ENCODE results near the gene HOXB1.

Gene HOXB1

GRCh38 chr17:48546137-48546923 is 15.5 kb upstream of the HOXB1 start:
- Histone ChIP-seq H3K36me3 (replicated peaks) (peaks cover 23% of the 10 kb centered on the region), H3K4me3 (peak overlapping the region; percentile 14), H3K27me3 (ENCODE audit: low read depth) (no peaks in the 10 kb centered on the region), H3K9me3 (no peaks in the 10 kb centered on the region), H3K4me1 (peaks cover 51% of the 10 kb centered on the region)
- DNase-seq (ENCODE audit: low spot score in 2 of 2), result peak in 1 of 2 experiments; percentile 71
- in situ Hi-C loops (cut with MboI; ENCODE audit: low sequenced_read_pairs), result no loop called here

DNA sequence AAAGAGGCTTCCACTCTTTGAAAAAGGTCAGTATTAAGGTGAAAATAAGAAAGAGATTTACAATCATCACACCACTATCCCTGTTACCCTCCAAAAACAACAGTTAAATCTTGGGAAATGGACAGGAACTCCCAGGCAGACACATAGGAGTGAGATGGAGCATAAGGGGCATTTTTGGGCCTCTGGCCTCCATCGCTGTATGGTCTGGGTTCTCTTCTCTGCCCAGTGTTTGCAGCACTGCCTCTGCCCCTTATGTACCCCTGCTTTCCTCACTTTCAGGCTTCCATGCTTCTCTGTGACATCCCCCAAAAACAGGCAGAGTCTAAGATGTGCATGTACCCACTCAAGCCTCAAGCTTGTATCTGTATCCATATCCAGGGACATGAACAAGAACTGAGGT is 14.7 kb upstream of the HOXB1 start:
- peak overlapping the region; percentile 68 for H3K4me3 ChIP-seq
- no peaks in the 10 kb centered on the region for H3K27me3 ChIP-seq (ENCODE audit: low read depth)
- in situ Hi-C loops (cut with MboI; ENCODE audit: low sequenced_read_pairs), result no loop called here
- no peaks in the 10 kb centered on the region for H3K9me3 ChIP-seq
- peaks cover 57% of the 10 kb centered on the region for H3K4me1 ChIP-seq
- H3K36me3 ChIP-seq (replicated peaks), result peaks cover 21% of the 10 kb centered on the region
- DNase-seq (ENCODE audit: low spot score in 2 of 2), result no peak

DNA sequence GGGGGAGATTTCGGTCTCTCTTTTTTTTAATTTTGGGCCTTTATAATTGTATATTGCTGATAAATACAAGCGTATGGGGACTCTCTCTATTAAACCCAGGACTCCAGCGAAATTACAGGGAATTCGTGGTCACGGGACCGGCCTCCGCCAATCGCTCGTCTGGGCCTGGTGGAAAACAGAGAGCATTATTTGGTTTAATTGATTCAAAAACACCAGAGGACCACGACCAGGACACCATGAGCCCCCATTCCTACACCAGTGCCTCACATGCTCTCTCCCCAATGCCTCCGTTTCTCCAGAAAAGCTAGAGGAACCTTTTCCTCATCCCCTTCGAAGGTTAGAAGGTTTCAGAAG is 14.2 kb upstream of the HOXB1 start, which contains the start of gene HOXB2:
Gene HOXB2 (minus strand): TSS at position 88 of the 354 bp plus-strand sequence. CDS start 198 bp downstream, outside the sequence.
- peak; percentile 71 to 82 for DNase-seq (ENCODE audit: low spot score in 2 of 2)
- in situ Hi-C loops (cut with MboI; ENCODE audit: low sequenced_read_pairs), result no loop called here
- no peaks in the 10 kb centered on the region for H3K9me3 ChIP-seq
- peaks cover 15% of the 10 kb centered on the region for H3K36me3 ChIP-seq (replicated peaks)
- peaks cover 56% of the 10 kb centered on the region for H3K4me1 ChIP-seq
- peak within 1 kb of the TSS; percentile 68 for H3K4me3 ChIP-seq
- no peaks in the 10 kb centered on the region for H3K27me3 ChIP-seq (ENCODE audit: low read depth)

DNA sequence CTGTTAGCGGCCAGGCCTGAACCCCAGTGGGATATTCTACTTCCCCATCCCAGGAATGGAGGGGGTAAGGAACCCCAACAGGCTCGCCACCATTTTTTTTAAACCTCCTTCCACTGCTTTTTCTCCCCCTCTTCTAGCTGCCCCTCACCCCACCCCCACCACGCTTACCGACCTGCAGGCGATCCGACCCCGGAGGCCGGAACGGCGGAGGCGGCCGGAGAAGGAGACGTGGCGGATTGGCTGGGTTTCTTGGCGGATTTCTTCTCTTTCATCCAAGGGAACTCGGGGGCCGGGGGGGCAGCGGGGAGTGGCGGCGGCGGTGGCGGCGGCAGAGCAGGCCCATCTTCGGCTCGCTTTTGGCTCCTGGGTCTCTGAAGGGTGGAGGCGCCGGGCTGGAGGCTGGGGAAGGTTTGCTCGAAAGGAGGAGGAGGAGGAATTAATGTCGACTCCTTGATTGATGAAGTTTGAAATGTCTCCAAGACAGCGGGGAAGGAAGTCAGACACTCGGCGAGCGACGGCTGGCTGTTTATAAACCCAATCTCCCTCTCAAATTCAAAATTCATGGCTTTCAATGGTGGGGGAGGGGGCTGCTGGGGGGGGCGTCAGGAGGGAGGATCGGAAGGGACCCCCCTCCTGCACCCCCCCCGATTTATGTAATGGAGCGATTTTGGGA is 13.7 kb upstream of the HOXB1 start:
- Histone ChIP-seq H3K27me3 (ENCODE audit: low read depth) (no peaks in the 10 kb centered on the region), H3K9me3 (no peaks in the 10 kb centered on the region), H3K36me3 (replicated peaks) (peaks cover 15% of the 10 kb centered on the region), H3K4me1 (peaks cover 51% of the 10 kb centered on the region), H3K4me3 (peak overlapping the region; percentile 68)
- in situ Hi-C loops (cut with MboI; ENCODE audit: low sequenced_read_pairs), result loop anchor here (5.0 kb wide), 1 partner anchor 33 kb away; the partner anchor contains the start of gene HOXB4
- DNase-seq (ENCODE audit: low spot score in 2 of 2), result peak; percentile 66 to 75

- DNase-seq (ENCODE audit: low spot score in 2 of 2), result no peak
- in situ Hi-C loops (cut with MboI; ENCODE audit: low sequenced_read_pairs), result loop anchor here (5.0 kb wide), 1 partner anchor 33 kb away; the partner anchor contains the start of gene HOXB4
- no peaks in the 10 kb centered on the region for H3K27me3 ChIP-seq (ENCODE audit: low read depth)
- H3K36me3 ChIP-seq (replicated peaks), result peaks cover 15% of the 10 kb centered on the region
- peaks cover 45% of the 10 kb centered on the region for H3K4me1 ChIP-seq
- peak overlapping the region; percentile 68 for H3K4me3 ChIP-seq
- H3K9me3 ChIP-seq, result no peaks in the 10 kb centered on the region
These were observed 13.1 kb upstream of the HOXB1 start for GRCh38 chr17:48543854-48544348.

DNA sequence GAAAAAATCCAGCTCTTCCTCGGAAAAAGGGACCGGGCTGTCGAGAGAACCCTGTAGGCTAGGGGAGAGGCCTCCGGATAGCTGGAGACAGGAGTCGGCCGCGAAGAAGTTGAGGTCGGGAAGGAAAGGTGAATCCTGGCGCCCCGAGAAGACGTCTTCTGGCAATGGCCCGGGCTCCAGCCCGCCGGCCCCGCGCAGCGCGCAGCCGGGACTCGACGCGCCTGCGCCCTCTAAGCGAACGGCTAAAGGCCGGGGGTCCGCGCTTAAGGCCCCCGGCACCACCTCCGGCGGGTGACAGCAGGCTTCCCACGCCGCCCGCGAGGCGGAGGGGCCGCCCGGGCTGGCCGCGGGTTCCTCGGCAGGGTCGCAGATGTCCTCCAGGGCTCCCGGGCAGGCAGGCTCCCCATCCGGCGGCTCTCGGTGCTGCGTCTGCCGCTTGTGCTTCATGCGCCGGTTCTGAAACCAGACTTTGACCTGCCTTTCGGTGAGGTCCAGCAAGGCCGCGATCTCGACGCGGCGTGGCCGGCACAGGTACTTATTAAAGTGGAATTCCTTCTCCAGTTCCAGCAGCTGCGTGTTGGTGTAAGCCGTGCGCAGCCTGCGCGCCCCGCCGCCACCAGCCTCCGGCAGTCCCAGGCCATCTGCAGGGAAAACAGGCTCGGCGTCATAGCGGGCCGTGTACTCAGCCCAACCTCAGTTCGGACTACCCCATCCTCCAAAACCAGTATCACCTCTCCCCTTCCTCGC is 12.5 kb upstream of the HOXB1 start:
- peak; percentile 26 to 64 for DNase-seq (ENCODE audit: low spot score in 2 of 2)
- Histone ChIP-seq H3K4me1 (peaks cover 39% of the 10 kb centered on the region), H3K36me3 (replicated peaks) (peaks cover 15% of the 10 kb centered on the region), H3K9me3 (no peaks in the 10 kb centered on the region), H3K27me3 (ENCODE audit: low read depth) (no peaks in the 10 kb centered on the region), H3K4me3 (peak overlapping the region; percentile 68)
- in situ Hi-C loops (cut with MboI; ENCODE audit: low sequenced_read_pairs), result loop anchor here (5.0 kb wide), 1 partner anchor 34 kb away; the partner anchor contains the start of gene HOXB4

DNA sequence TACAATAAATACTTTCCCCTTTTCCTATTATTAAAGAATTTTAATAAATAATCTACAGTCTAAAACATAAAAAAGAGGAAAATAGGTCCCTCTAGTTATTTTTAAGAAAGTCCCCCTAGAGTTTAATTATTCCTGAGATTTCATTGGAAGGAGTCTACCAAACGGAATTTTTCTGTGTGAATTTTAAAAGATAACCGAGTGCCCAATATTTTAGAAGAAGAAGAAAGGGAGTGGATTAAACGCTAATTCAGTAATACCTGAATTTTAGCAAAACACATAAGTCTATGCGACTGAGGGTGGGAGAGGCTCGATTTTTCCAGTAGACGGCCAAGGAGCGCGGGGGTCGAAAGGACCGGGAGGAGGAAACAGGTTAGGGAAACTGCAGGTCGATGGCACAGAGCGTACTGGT is 11.9 kb upstream of the HOXB1 start:
- H3K27me3 ChIP-seq (ENCODE audit: low read depth), result no peaks in the 10 kb centered on the region

DNA sequence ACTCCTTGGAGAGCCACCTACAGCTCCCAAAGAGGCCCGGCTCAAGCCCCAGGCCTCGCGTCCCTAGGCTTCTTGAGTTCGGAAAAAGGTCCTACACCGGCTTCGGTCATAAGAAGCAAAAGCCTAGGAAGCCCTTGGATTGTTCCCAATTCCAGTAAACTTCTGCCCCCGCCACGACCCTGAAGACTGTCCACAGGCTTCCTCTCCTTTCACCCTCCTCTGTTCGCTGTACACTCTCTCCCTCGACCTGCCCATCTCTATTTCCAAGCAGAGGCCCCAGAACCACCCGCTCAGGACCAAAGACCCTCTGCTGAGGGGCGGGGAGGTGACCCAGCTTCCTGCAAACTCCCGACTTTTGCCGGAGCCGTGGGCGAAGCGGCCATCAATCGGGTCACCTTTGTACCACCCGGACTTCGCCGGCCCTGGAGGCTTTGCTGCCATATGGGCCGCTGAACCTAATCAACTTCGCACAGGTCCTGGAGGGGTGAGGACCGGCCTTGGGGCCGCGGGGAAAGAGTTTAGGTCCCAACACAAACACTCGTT is 11.4 kb upstream of the HOXB1 start:
- peak overlapping the region; percentile 68 for H3K4me3 ChIP-seq
- peak; percentile 29 to 53 for DNase-seq (ENCODE audit: low spot score in 2 of 2)

More for the DNA sequence above, 11.9 kb upstream of the HOXB1 start:
- Histone ChIP-seq H3K4me3 (peak overlapping the region; percentile 68), H3K4me1 (peaks cover 35% of the 10 kb centered on the region), H3K36me3 (replicated peaks) (peaks cover 15% of the 10 kb centered on the region), H3K9me3 (no peaks in the 10 kb centered on the region)
- in situ Hi-C loops (cut with MboI; ENCODE audit: low sequenced_read_pairs), result loop anchor here (5.0 kb wide), 1 partner anchor 35 kb away; the partner anchor contains the start of gene HOXB4
- DNase-seq (ENCODE audit: low spot score in 2 of 2), result no peak

GRCh38 chr17:48541577-48542113 is 10.8 kb upstream of the HOXB1 start:
- no peaks in the 10 kb centered on the region for H3K27me3 ChIP-seq (ENCODE audit: low read depth)
- peaks cover 24% of the 10 kb centered on the region for H3K4me1 ChIP-seq
- no peaks in the 10 kb centered on the region for H3K9me3 ChIP-seq
- in situ Hi-C loops (cut with MboI; ENCODE audit: low sequenced_read_pairs), result loop anchor here (5.0 kb wide), 1 partner anchor 36 kb away; the partner anchor contains the start of gene HOXB4
- DNase-seq (ENCODE audit: low spot score in 2 of 2), result peak; percentile 44 to 66
- peaks cover 15% of the 10 kb centered on the region for H3K36me3 ChIP-seq (replicated peaks)
- peak overlapping the region; percentile 68 for H3K4me3 ChIP-seq

More for the DNA sequence above, 11.4 kb upstream of the HOXB1 start:
- Histone ChIP-seq H3K9me3 (no peaks in the 10 kb centered on the region), H3K4me1 (peaks cover 30% of the 10 kb centered on the region), H3K27me3 (ENCODE audit: low read depth) (no peaks in the 10 kb centered on the region), H3K36me3 (replicated peaks) (peaks cover 15% of the 10 kb centered on the region)
- in situ Hi-C loops (cut with MboI; ENCODE audit: low sequenced_read_pairs), result loop anchor here (5.0 kb wide), 1 partner anchor 35 kb away; the partner anchor contains the start of gene HOXB4

DNA sequence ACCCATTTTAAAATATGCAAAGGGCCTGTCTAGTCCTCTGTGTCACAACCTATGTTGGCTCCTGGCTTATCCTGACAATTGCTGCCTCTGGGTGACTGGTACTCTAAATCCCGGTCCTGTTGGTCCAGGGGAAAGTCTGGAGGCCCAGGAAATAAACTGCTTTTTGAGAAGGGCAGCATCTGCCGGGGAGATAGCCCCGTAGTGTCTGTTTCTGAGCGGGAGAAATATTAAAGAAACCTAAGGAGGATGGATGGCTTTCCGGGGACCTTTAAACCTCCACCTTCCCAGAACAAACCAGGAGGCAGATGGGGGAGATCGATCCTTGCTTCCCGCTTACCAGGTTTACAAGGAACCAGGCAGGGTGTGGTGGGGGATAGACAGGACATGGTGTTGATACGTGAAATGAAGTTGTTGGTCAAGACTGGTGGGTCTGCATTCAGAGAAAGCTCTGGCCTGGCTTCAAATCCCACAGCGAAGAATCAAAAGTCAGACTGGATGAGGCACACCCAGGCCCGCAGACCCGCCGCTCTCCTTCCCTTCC is 10.3 kb upstream of the HOXB1 start:
- Histone ChIP-seq H3K4me3 (peak overlapping the region; percentile 68), H3K36me3 (replicated peaks) (peaks cover 15% of the 10 kb centered on the region), H3K9me3 (no peaks in the 10 kb centered on the region), H3K27me3 (ENCODE audit: low read depth) (no peaks in the 10 kb centered on the region), H3K4me1 (peaks cover 19% of the 10 kb centered on the region)
- in situ Hi-C loops (cut with MboI; ENCODE audit: low sequenced_read_pairs), result loop anchor here (5.0 kb wide), 1 partner anchor 36 kb away; the partner anchor contains the start of gene HOXB4
- no peak for DNase-seq (ENCODE audit: low spot score in 2 of 2)

- peaks cover 10% of the 10 kb centered on the region for H3K4me1 ChIP-seq
- in situ Hi-C loops (cut with MboI; ENCODE audit: low sequenced_read_pairs), result loop anchor here (5.0 kb wide), 1 partner anchor 37 kb away; the partner anchor contains the start of gene HOXB4
- peaks cover 15% of the 10 kb centered on the region for H3K36me3 ChIP-seq (replicated peaks)
- H3K27me3 ChIP-seq (ENCODE audit: low read depth), result no peaks in the 10 kb centered on the region
- no peak for DNase-seq (ENCODE audit: low spot score in 2 of 2)
- no peaks in the 10 kb centered on the region for H3K9me3 ChIP-seq
- H3K4me3 ChIP-seq, result no peak overlapping the region
These were observed 9.4 kb upstream of the HOXB1 start for GRCh38 chr17:48540213-48540612.

GRCh38 chr17:48539177-48539576 is 8.4 kb upstream of the HOXB1 start:
- no peak for DNase-seq (ENCODE audit: low spot score in 2 of 2)
- in situ Hi-C loops (cut with MboI; ENCODE audit: low sequenced_read_pairs), result no loop called here
- Histone ChIP-seq H3K36me3 (replicated peaks) (peaks cover 15% of the 10 kb centered on the region), H3K4me3 (no peak overlapping the region), H3K9me3 (no peaks in the 10 kb centered on the region), H3K27me3 (ENCODE audit: low read depth) (no peaks in the 10 kb centered on the region), H3K4me1 (peaks cover 8% of the 10 kb centered on the region)

Measured in HAP-1 (cell line).